TTC549 (cell line): ENCODE measurements around the gene TIMP3.

Source experiments
- FAIRE-seq: peaks from 2 replicates; lab custom pipeline; 2012; peaks lifted over from hg19 to GRCh38; lab: Jason Lieb, UNC

TIMP3 gene

DNA sequence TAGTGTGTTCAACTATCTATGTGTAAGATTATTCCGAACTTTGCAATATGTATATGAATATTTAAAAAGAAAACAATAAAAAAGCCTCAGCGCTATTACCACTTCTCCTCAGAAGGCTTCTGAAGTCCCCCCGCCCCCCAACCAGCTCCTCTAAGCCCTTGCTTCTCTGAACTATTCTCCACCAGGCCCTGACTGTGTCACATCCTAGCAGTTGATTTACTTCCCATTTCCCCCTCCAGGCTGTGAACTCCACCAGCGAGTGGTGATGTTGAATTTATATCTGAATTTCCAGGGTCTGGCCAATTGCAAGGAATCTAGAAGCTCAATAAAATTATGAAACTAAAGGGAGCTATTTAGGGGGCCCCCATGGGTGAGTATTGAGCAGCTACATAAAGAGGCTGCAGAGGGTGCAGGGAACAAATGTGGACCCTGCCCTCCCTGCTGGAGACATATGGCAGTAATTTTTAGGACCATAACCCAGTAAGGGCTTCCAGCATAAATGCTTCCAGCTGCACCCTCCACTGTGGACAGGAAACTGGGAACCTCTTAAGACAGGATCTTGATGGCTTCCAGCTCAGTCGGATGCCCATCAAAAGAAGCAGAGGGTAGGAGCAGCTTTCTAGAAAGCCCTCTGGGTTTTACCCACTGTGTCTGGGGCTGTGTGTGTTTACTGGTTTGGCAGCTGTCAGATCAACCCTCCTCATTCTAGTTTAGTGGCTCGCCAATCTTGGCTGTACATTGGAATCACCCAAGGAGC, 81.4 kb downstream of the TIMP3 start:
- FAIRE-seq = no peak

DNA sequence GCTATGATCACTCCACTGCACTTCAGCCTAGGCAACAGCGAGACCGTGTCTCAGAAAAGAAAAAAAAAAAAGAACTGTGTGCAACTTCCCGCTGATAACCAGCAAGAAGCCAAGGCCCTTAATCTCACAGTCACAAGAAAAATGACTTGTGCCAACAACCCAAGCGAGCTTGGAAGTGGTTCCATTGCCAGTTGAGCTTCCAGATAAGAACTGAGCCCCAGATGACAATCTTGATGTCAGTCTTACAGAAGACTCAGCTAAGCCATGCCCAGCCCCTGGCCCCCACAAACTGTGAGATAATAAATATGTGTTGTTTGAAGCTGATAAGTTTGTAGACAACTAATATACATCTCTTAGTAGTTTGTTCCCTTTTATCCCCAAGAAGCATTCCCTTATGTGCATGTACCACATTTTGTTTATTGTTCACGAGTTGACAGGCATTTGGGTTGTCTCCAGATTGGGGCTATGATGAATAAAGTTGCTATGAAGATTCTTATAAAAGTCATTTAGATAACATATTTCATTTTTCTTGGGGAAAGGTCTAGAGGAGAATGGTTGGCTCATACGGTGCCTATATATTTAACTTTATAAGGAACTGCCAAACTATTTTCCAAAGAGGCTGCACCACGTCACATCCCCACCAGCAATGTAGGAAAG, 85.9 kb downstream of the TIMP3 start:
- FAIRE-seq = no peak

DNA sequence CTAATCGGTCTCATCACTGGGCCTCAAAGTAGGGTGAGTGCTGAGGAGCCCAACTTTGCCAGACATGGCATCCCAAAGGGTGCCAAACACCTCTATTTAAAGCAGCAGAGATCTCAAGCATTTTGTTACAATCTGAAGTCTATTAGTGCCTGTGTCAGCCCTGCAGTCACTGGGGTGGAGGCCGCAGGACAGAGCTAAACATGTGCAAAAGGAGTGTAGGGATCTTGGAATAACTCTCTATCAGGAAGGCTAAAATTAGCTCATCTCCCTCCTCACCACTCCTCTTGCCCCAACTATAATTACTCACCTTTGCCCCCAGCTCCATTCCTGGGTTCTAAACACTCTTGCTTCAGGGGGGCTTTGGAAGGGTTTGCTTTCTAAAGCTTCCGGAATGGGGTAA, 87.5 kb downstream of the TIMP3 start:
- FAIRE-seq = no peak

DNA sequence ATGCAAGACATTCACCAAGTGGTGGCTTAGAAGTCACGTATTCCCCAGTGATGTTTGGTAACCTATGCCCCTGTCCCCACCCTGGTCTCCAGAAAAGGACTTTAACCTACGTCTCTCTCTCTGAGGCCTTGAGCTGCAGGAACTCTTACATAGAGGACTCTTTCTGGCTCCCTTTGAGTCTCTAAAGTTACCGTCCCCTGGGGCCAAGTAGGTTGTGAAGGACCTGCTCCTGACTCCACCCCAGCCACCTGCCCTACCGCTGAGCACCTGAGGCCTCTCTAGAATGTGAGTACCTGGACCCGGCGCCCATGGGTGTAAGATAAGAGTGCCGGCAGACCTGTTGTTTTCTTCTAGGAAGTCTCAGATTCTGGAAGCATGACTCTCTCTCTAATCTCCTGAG, 95.4 kb downstream of the TIMP3 start:
- FAIRE-seq = no peak

DNA sequence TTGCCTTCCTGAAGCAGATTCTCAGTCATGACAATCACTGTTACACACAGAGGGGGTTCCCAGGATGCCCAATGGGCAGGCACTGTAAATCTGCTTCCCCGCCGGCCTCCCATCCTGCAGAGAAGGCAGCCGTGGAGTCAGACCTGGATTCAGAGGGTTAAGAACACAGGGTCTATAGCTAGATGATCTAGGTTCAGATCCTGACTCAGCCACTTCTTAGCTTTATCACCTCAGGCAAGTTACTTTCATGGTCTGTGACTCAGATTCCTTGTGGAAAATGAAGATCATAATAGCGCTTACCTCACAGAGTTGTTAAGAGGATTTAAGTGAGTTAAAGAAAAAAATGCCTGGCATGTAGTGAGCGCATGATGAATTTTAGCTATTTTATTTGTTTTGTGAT, 95.9 kb downstream of the TIMP3 start:
- FAIRE-seq = no peak

DNA sequence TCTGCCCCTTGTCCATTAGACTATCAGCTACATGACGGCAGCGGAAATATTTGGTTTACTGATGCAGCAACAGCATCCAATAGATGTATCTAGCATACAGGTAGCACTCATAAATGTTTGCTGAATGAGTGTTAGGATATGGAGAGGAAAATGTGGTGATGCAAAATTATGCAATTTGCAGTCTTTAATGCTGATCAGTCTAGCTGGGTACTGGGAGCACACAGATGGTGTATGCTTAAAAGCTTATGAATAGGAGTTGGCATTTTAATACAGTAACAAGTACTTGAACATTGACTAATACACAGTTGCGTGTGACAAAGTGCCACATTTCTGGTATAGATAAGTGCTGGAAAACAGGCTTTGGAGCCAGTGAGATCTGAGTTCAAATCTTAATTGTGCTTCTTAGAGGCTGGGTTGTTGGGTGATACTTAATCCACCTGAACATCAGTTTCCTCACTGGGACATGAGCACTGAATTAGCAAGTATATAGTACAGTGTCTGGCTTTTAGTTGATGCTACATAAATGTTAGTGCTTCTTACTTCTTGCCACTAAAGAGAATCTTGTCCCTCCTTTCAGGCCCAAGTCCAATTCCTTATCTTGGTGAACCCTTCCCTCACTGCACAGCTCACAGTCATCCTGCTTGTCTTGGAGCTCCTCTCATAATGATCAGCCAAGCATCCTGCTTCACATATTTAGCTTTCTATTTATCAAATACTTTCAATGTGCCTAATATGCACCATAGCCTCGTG, 99.6 kb downstream of the TIMP3 start:
- FAIRE-seq = no peak

DNA sequence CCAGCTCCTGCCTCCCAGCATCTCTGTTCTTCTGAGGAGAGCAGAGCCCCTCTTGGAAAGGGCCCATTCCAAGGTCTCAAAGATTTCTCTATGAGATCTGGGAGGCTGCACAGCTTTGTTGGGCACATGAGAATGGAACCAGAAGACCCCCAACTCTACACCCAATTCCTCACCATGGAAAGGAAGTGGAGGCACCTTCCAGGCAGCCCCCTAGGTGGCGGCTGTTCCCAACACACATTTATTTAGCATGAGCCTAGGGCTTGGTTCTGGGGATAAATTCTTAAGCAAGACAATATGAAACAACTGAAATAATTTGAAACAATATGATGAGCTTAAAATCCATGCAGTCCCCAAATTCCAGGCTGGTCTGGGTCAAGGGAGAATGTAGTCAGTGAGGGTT, 100.4 kb downstream of the TIMP3 start:
- FAIRE-seq = no peak

DNA sequence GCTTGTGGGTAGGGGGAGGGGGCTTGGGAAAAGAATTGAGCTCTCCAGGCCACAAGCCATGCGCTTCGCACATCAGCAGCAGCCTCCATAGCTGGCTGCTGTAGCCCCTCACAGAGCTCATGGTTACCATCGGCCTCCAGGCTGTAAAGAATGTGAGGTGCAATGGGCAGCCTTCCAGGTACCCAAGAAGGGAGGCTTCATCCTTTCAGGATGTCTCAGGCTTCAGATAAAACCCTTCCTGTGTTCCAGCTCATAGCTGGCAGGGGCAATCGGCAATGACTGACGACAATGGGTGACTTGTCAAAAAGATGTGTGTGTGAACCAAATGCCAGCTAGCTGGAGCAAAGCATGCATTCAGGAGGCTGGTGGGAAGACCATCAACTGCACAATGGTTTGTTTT, 102.0 kb downstream of the TIMP3 start:
- FAIRE-seq = no peak

DNA sequence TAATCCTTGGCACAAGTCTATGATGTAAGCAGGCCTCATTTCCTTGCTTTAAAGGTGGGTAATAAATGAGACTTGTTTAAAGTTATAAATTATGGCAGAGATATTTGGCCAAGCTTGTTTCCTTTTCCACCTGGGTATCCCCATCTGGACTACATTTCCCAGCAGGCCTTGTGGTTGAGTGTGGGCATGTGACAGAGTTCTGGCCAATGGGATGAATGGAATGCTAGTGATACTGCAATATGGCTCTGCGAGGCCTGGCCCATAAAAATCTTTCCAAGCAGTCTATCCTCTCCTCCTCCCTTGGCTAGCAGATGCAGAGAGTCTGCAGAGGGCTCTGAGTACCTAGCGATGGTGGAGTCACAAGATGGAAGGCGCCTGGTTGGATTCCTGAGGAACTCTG, 102.5 kb downstream of the TIMP3 start:
- FAIRE-seq = no peak

DNA sequence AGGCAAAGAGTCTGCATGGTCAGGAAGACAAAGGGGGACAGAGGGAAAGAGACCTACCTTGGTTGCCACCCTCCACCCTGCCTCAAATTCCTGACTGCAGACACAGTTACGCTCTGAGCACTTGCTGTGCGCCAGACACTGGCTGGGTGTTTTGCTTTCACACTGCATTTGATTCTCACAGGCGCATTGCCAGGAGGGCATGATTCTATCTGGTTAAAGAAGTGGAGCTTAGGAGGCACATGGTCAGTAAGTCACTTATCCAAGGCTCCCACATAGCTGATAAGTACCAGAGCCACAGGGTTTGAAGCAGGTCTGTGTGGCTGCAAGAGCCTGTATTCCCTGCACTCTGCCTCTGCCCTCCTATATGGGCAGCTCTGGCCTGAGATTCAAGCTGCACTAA, 103.9 kb downstream of the TIMP3 start:
- FAIRE-seq = no peak

DNA sequence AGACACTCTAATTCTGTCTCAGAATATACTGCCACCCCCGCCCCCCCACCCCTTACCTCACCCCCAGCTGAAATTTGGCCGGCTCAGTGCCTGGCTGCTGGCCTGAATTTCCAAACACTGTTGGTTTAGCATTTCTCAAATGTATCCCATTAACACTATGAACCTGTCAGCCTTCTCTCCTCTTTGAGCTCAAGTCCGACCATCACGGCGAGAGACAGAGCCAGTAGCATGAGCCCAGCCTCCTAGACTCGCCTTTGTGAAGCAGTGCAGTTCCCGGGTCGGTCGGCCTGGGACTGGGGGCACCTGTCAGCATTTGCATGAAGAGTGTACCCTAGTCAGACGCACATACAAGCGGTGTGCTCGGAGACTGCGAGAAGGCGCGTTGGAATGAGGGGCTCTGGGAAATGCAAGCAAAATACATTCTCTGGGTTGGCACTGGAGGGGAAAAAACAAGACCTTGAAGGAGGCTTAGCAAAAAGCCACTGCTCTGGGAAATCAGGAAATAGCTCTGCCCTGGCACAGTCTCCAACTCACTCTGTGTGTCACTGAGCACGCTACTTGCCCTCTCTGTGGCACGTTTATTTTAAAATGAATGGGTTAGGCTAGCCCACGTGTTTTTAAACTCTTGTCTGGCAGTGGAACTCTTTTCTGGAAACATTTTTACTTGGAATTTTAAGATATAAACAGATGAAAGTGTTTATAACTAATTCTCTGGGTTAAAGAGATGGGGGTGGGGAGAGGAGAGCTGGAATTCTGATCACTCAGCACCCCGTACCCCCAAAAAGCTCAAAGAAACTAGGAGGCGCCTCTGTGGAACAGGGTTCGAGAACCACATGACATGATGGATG, 108.3 kb downstream of the TIMP3 start:
- no peak for FAIRE-seq

DNA sequence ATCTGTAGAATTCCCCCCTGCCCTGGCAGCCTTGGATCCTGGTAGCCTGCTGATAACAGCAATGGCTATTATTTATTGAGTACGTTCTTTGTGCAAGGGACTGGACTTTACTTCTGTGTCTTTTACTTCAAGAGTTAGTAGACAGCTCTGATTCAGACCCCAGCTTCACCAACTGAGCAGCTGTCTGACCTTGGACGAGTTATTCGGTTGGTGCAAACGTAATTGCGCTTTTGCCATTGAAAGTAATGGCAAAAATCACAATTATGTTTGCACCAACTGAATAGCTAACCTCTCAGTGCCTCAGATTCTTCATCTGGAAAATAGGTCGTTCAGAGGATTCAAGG, 108.9 kb downstream of the TIMP3 start:
- no peak for FAIRE-seq

DNA sequence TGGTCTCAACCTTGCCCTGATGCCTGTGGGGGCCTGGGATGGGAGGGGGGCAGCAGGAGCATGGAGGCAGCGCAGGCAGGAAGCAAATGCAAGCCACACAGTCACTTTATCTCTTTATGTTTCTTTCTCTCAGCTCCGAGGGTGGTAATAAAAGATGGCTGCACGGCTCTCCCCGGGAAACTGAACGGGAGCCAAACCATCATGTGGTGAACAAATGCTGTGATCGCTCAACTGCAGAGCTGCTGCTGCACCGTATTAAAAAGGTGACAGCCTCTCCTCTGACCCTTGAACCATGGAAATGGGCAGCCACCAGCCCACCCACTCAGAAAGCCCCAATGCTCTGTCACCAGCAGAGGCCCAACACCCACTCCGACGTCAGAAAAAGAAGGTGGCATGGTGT, 110.0 kb downstream of the TIMP3 start:
- FAIRE-seq = no peak
